Stimulated activated CD4-positive, alpha-beta T cell treated with anti-CD3 and anti-CD28 coated beads, Interleukin-12 subunit alpha, Interleukin-12 subunit beta, amount 100 ng/mL, for 48 hours (primary cell): ENCODE measurements around the gene VEGFA.

ENCODE experiments used
- DNase-seq, 3 donors: peaks; one replicate each; pipeline ENCODE4 v3.0.0-alpha.2; 2020; ENCODE audit warnings: low read depth in 2 of 3, low spot score in 1 of 3

VEGFA gene

GRCh38 chr6:43738877-43739641 is 31.0 kb upstream of the VEGFA start:
- no peak for DNase-seq

DNA sequence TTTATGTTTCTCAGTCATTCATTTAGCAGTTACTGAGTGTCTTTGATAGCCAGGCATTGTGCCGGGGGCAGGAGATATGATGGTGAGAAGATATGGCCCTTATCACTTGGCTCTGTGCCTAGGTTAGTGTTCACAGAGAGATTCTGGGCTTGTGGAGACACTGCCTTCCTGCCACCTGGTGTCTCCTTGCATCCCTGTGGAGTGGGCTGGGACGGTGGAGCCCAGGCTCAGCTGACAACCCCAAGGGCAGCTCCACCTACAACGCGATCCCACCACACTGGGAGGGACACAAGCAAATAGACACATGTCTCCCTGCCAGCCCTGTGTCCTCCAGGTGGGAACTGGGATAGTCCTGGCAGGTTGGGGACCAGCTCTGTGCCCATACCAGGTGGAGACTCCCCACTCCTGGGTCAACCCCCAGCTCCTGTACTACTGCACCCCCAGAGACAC is 30.3 kb upstream of the VEGFA start:
- DNase-seq: no peak

DNA sequence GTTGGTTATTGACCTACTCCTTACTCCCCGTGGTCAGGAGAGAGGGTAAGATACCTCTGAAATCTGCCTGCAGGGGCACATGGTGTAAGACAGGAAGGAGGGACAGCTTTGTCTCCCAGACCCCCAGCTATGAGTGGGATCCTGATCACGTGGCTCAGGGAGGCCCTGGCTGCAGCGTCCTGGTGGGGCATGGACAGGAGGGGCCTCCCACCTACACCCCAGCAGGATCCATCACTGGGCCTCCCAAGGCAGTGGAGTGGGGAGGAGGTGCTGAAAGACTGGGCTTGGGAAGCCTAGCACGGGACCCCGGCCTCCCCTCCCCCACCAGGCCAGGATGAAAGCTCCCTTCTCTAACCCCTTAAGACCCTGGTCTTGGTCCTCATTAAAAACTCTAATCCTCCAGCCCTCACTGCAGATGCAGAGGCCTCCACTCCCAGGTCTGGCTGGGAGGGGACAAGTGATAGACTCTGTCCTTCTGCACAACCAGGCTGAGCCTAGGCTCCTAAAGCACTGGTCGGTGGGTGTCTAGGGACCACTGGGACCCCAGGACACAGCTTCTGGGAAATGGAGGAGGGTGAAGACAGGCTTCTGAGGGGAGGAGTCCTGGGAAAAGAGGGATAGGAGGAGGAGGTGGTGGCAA is 29.6 kb upstream of the VEGFA start:
- DNase-seq: no peak

DNA sequence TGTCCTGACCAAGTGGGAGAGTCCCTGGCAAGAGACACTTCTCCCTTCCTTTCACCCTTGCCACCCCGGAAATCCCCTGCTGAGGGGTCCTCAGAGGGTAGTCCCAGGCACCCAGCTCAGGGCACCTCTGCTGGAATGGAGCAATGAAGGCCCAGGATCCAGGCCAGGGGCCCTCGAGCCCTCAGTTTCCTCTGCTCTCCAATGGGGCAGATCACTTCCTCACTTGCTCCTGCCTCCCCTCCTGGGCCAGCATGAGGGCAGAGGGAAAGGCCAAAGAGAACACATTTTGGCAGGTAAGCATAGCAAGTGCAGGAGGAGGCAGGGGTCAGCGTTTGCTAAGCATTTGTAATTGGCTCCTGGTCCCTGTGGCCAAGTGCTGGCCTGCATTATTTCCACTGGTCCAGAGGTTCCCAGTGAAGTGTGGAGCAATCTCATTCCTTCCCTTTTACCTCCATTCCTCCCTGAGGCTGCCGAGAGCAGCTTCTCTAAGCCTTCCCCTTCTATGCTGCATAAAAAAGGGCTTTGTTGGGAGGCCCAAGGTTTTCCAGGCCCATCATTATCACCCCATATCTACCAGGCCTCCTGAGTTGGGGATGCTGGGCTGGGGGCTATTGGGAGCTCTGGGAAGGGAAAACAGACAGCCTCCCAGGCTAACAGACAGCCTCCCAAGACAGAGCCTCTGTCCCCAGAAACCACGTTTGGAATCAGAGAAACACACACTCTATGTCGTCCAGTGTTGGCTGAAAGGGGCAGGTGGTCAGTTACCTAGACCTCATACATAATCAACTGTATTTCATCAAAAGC is 28.8 kb upstream of the VEGFA start:
- no peak for DNase-seq

DNA sequence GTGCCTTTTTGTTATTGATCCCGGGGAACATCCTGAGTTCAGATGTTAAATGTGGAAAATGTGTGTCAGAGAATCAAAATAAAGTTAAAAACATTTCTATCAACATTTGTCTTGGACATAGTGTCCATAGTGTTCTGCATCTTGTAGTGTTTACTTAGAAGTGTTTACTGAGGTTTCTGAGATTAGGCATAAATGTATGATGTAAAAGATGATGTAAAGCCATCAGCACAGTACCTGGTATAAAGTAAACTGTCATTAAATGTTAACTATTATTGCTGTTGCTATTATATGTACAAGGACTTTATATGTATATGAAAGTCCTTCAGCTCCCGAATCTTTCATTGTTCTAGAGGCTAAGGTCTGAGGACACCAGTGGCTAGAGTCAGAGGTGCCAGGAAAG is 28.2 kb upstream of the VEGFA start:
- DNase-seq: no peak

- no peak for DNase-seq
Observed at GRCh38 chr6:43742285-43742684, 27.7 kb upstream of the VEGFA start.

DNA sequence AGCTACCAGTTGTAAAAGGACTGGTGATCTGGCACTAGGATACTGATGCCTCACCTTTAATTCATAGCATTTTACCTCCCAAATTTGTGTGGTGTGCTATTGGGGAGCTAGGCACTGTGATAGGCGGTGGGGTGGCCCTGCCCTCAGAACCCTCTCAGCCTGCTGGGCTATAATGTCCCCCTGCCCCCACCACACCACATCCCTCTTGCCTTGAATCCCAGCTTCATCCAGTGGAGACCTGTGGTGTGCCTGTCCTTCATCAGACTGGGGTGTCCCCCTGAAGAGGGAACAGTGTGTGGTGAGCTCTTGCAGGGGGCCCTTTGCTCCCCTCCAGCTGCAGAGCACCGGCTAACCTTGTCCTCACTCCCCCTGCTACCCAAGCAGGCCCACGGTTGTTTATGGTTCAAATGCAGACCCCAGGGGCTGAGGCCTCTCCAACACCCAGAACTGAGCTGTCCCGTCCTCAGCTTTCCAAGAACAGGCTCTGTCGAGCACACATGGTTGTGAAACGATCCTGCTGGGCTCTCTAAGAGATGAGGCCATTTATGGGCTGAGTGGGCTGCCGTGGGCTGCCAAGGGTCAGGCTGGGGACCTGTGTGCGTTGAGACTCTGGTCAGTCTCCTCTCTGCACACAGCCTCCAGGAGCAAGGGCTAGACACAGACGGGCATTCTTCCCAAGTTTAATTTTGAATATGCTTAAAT is 26.9 kb upstream of the VEGFA start:
- no peak for DNase-seq

DNA sequence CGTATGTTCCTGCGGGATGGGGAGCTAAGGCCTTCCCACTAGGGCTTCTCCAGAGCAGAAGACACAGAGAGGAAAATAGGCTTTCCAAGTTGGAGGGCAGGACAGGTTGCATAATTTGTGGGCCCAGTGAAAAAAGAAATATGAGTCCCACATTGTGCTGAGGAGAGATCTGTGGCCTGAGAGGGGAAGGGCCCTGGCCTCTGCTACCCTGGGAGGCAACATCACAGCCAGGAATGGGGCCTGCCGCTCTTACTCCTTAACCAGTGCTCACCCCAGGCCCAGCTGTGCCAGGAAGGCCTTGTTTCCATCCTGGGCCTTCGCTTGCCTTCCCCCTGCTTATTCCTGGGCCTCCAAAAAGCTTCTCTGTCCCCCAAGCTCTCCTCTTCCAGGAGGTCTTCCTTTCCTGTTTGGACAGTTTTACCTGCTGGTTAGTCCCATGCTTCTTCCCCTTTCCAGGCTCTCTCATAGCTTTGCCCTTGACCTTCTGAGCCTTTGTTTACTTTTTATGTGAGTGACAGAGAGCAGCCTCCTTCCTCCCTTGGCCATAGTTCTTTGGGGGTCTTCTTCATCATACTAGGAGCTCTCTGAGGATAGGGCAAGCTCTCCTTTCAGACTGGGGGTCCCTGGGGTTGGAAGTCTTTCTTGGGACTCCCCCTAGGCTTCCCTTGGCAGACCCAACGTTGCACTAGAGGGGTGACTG is 26.2 kb upstream of the VEGFA start:
- no peak for DNase-seq

GRCh38 chr6:43744491-43744890 is 25.5 kb upstream of the VEGFA start:
- DNase-seq: no peak

- no peak for DNase-seq
Observed at GRCh38 chr6:43744931-43745727, 24.9 kb upstream of the VEGFA start.

- DNase-seq: no peak
Observed at GRCh38 chr6:43746071-43746470, 23.9 kb upstream of the VEGFA start.

- no peak for DNase-seq
Observed at GRCh38 chr6:43746613-43747102, 23.4 kb upstream of the VEGFA start.

GRCh38 chr6:43747784-43748183 is 22.2 kb upstream of the VEGFA start:
- DNase-seq: no peak

DNA sequence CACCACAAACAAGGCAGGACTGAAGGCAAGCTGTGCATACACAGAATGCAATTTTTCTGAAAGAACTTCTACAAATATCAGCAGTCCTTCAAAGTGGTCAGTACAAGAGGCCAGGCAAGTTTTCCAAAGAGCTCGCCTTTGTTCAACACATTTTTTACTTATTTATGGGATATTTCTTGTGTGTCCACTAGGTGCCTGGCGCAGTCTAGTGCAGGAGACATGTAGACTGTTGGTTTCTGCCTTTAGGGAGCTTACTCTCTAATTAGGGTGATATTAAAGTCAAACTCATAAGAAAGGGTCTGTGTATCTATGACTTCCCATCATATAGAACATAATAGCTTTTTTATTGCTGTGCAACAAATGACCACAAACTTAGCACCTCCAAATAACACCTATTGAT is 21.2 kb upstream of the VEGFA start:
- DNase-seq: no peak

GRCh38 chr6:43749461-43749860 is 20.6 kb upstream of the VEGFA start:
- DNase-seq: no peak

GRCh38 chr6:43750622-43751021 is 19.4 kb upstream of the VEGFA start:
- DNase-seq: no peak

- no peak for DNase-seq
Observed at GRCh38 chr6:43753570-43754183, 16.3 kb upstream of the VEGFA start.

- DNase-seq: no peak
Observed at GRCh38 chr6:43757966-43758616, 11.9 kb upstream of the VEGFA start.

DNA sequence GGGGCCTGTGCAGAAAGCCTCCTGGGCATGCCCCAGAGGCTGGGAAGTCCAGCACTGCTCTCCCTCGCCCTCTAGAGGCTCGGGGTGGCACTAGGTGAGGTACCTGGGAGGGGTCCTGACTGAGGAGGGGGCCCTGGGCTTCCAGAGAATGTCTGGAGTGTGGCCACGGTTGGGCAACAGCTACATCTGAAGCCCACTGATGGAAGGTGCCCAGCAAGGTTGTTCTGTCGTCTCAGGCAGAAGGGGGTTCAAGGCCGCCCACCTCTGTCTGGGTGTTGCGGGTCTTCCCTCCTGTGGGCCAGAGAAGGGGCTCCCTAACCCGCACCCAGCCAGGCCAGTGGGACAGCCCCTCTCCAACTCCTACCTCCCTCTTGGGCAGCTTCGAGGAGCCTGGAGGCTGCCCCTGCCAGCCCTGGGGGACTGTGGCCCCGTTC is 11.4 kb upstream of the VEGFA start:
- DNase-seq: no peak
